ENCODE measurements around the gene GPR62. TPM values are rescaled to one million over a fixed set of nuclear protein-coding genes. Genes with fewer than 3 reads are reported as not detected.
"Not testable (repeated sequence)": the region's sequence is repeated elsewhere in the genome, so short reads cannot be mapped to it uniquely, and the experiment has no call there.

GPR62 gene
- total RNA-seq, 2 experiments from 2014 or later = not detected

DNA sequence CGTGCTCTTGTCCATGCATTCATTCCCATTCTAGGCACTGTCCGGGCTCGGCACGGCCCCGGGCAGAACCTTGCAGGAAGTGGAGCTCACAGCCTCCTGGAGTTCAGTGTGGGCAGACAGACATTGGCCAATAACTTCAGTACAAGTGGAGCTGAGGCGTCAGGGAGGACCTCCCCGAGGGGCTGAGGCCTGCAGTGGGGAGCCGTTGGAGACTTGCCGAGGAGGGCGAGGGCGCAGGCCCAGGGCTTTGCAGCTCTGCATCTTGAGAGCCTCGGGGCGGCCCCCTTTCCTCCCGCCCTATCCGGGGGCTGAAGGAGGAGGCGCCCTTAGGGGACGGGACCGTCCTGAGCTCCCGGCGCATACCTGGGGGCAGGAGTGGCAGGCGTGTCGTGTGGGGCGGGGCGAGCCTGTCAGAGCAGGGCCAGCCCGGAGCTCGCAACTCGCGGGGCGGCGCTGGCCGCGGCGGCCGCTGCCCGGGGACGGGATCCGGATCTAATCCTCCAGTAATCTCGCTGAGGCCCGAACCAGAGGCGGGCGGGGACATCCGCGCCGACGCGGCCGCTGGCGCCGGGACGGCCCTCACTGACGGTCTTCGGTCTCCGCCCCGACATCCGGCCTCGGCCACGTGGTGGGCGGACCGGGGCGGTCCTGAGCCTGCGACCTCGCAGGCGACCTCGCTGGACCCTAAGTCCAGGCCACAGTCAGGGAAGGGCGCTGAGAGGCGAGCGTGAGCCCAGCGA, 27.8 kb downstream of the GPR62 start, which contains the start of gene ACY1:
Gene ACY1, plus strand, starts transcription at position 698 of the 740 bp plus-strand sequence. CDS start 530 bp downstream, outside the sequence.
- Mint-ChIP-seq H3K27ac (peak within 1 kb of the TSS; percentile 91), H3K9me3 (no peaks in the 10 kb centered on the region), H3K4me1 (ENCODE audit: low read depth) (peaks cover 29% of the 10 kb centered on the region), H3K27me3 (ENCODE audit: low read depth) (no peaks in the 10 kb centered on the region), H3K36me3 (ENCODE audit: low read depth) (peaks cover 2% of the 10 kb centered on the region), H3K4me3 (peak within 1 kb of the TSS; percentile 95)
- CTCF ChIA-PET = interaction anchor here (0.7 to 3.9 kb wide), 13 partner anchors 9 to 356 kb away, joined by 3 to 40 read pairs (median 4); partner anchors contain the start of genes ABHD14B, DUSP7, PARP3 and RRP9
- peak; percentile 89 for DNase-seq
- intact Hi-C loops (cut with micrococcal nuclease) = loop anchor here (1.0 to 5.0 kb wide), 6 partner anchors 9 to 554 kb away; partner anchors contain the start of genes ABHD14B, GLYCTK, PARP3 and POC1A

DNA sequence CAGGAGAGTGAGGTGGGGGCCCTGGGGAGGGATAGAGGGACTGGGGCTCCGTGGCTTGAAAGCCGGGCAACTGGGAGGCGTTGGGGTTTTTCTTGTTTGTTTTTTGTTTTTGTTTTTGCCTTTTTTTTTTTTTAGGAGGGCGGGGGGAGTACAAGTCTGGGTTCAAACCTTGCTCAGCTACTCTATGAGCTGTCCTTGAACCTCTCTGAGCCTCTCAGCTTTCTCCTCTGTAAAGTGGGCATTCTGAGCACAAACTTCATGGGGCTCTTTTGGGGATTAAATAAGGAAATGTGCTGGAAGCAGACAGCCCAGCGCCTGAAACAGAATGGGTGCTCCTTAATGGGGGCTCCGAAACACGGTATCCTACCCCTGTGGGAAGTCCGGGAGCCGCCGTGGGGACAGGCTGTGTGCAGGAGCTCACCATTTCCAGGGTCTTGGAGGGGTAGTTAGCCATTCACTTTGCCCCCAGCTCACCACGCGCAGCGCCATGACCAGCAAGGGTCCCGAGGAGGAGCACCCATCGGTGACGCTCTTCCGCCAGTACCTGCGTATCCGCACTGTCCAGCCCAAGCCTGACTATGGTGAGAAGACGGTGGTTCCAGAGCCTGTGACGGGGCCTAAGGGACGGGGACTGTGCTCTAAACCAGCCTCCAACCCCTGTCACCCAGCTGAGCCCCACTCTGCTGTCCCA, 28.5 kb downstream of the GPR62 start:
- no peak for DNase-seq
- intact Hi-C loops (cut with micrococcal nuclease) = loop anchor here (1.0 to 5.0 kb wide), 6 partner anchors 9 to 554 kb away; partner anchors contain the start of genes ABHD14B, GLYCTK, PARP3 and POC1A
- H3K9me3 Mint-ChIP-seq = no peaks in the 10 kb centered on the region
- no peaks in the 10 kb centered on the region for H3K27me3 Mint-ChIP-seq (ENCODE audit: low read depth)
- H3K4me3 Mint-ChIP-seq = peak overlapping the region; percentile 95
- H3K36me3 Mint-ChIP-seq (ENCODE audit: low read depth) = peaks cover 2% of the 10 kb centered on the region
- H3K4me1 Mint-ChIP-seq (ENCODE audit: low read depth) = peaks cover 29% of the 10 kb centered on the region
- CTCF ChIA-PET = interaction anchor here (1.1 to 3.9 kb wide), 9 partner anchors 8 to 237 kb away, joined by 4 to 40 read pairs (median 5); partner anchors contain the start of genes ABHD14B, DUSP7, PARP3 and RRP9
- H3K27ac Mint-ChIP-seq = peak overlapping the region; percentile 91

DNA sequence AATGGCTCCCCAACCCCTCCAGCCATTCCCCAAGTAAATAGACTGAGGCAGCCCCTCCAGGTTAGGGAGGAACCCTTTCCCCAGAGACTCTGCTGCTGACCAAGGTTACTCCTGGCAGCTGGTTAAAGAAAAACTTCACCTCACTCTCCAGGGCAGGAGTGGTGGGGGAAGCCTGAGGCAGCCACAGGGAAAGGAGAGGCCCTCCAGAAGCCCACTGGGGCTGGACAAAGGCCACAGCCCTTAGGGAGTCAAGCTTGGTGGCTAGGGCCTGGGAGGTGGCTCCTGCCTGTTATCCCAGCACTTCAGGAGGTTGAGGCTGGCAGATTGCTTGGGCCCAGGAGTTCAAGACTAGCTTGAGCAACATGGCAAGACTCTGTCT, 29.1 kb downstream of the GPR62 start:
- intact Hi-C loops (cut with micrococcal nuclease) = loop anchor here (5.0 kb wide), 2 partner anchors 303 to 553 kb away; partner anchors contain the start of genes GLYCTK and UQCC5
- CTCF ChIA-PET = interaction anchor here (1.9 to 3.9 kb wide), 2 partner anchors 11 to 72 kb away, joined by 4 to 40 read pairs; partner anchors contain the start of genes ABHD14B and DUSP7
- H3K4me3 Mint-ChIP-seq = peak overlapping the region; percentile 95

DNA sequence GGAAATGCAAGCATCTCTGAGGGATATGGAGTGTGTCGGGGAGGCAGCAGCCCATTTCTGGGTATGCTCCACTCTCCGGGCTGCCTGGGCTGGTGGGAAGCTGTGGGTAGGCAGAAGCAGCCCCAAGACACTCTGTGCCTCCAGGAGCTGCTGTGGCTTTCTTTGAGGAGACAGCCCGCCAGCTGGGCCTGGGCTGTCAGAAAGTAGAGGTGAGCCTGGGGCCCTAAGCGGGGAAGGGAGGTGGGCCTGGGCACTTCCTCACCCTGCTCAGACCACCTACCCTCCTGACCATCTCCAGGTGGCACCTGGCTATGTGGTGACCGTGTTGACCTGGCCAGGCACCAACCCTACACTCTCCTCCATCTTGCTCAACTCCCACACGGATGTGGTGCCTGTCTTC, 29.9 kb downstream of the GPR62 start:
- H3K27me3 Mint-ChIP-seq (ENCODE audit: low read depth) = no peaks in the 10 kb centered on the region
- H3K27ac Mint-ChIP-seq = peak overlapping the region; percentile 31
- peak overlapping the region; percentile 16 for H3K4me3 Mint-ChIP-seq
- H3K36me3 Mint-ChIP-seq (ENCODE audit: low read depth) = peaks cover 2% of the 10 kb centered on the region
- CTCF ChIA-PET = interaction anchor here (0.6 to 1.9 kb wide), 2 partner anchors 71 to 235 kb away, joined by 3 to 4 read pairs; partner anchors contain the start of gene DUSP7
- H3K9me3 Mint-ChIP-seq = no peaks in the 10 kb centered on the region
- no peak for DNase-seq
- intact Hi-C loops (cut with micrococcal nuclease) = no loop called here
- peaks cover 29% of the 10 kb centered on the region for H3K4me1 Mint-ChIP-seq (ENCODE audit: low read depth)

More for the DNA sequence above, 29.1 kb downstream of the GPR62 start:
- Mint-ChIP-seq H3K27ac (peak overlapping the region; percentile 36), H3K9me3 (no peaks in the 10 kb centered on the region), H3K36me3 (ENCODE audit: low read depth) (peaks cover 2% of the 10 kb centered on the region), H3K4me1 (ENCODE audit: low read depth) (peaks cover 29% of the 10 kb centered on the region), H3K27me3 (ENCODE audit: low read depth) (no peaks in the 10 kb centered on the region)
- no peak for DNase-seq

DNA sequence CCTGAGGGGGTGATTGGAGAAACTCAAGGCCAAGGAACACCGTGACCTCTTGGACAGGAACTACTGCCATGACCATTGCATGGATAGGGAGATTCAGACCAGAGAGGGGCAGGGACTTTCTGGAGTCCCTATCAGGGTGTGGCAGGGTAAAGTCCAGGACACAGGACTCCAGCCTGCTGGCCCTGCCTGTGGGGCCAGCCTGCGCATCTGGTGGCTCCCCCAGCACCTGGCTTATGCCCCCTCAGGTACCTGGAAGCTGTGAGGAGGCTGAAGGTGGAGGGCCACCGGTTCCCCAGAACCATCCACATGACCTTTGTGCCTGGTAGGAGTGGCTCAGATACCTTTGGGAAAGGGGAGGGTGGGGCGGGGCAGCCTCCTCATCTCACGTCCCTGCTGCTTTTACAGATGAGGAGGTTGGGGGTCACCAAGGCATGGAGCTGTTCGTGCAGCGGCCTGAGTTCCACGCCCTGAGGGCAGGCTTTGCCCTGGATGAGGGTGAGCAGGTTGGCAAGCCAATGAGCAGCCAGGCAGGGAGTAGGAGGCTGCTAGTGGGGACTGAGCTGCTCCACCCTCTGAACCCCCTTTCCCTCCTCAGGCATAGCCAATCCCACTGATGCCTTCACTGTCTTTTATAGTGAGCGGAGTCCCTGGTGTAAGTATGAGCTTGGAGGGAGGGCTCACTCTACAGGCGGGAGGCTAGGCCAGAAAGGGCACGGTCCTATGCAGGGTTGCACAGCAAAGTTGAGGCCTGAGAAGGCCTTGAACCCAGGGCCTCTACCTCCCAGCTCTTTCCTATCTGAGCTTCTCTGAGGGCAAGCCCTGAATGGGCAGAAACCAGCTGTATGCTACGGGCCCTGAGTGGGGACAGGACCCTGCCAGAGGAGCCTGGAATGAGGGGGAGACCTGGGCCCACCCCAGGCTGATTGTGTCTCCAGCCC, 31.1 kb downstream of the GPR62 start:
- no peaks in the 10 kb centered on the region for H3K9me3 Mint-ChIP-seq
- no peaks in the 10 kb centered on the region for H3K27me3 Mint-ChIP-seq (ENCODE audit: low read depth)
- DNase-seq = no peak
- H3K36me3 Mint-ChIP-seq (ENCODE audit: low read depth) = peaks cover 4% of the 10 kb centered on the region
- no peak overlapping the region for H3K27ac Mint-ChIP-seq
- peaks cover 28% of the 10 kb centered on the region for H3K4me1 Mint-ChIP-seq (ENCODE audit: low read depth)
- intact Hi-C loops (cut with micrococcal nuclease) = no loop called here
- H3K4me3 Mint-ChIP-seq = no peak overlapping the region
- CTCF ChIA-PET = interaction anchor here (1.1 kb wide), 1 partner anchor 159 kb away, joined by 3 read pairs; no protein-coding TSS in a partner anchor

DNA sequence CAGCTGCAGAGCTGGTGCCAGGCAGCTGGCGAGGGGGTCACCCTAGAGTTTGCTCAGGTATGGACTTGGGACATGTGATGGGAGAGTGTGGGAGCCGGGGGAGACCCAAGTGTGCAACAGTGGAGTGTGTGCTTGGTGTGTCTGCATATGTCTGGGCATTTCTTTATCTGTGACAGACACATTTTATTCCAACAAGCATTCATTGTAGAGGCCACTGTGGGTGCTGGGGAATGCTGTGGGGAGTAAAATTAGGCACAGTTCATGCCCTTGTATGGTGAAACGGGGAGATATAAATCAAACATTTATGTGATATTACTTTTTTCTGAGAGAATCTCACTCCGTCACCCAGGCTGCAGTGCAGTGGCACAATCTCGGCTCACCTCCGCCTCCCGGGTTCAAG, 32.4 kb downstream of the GPR62 start:
- Mint-ChIP-seq H3K27ac (no peak overlapping the region), H3K4me3 (no peak overlapping the region), H3K36me3 (ENCODE audit: low read depth) (peaks cover 13% of the 10 kb centered on the region), H3K27me3 (ENCODE audit: low read depth) (no peaks in the 10 kb centered on the region), H3K4me1 (ENCODE audit: low read depth) (peaks cover 23% of the 10 kb centered on the region), H3K9me3 (no peaks in the 10 kb centered on the region)
- intact Hi-C loops (cut with micrococcal nuclease) = no loop called here
- CTCF ChIA-PET = interaction anchor here (1.1 kb wide), 1 partner anchor 157 kb away, joined by 3 read pairs; no protein-coding TSS in a partner anchor
- DNase-seq = no peak

DNA sequence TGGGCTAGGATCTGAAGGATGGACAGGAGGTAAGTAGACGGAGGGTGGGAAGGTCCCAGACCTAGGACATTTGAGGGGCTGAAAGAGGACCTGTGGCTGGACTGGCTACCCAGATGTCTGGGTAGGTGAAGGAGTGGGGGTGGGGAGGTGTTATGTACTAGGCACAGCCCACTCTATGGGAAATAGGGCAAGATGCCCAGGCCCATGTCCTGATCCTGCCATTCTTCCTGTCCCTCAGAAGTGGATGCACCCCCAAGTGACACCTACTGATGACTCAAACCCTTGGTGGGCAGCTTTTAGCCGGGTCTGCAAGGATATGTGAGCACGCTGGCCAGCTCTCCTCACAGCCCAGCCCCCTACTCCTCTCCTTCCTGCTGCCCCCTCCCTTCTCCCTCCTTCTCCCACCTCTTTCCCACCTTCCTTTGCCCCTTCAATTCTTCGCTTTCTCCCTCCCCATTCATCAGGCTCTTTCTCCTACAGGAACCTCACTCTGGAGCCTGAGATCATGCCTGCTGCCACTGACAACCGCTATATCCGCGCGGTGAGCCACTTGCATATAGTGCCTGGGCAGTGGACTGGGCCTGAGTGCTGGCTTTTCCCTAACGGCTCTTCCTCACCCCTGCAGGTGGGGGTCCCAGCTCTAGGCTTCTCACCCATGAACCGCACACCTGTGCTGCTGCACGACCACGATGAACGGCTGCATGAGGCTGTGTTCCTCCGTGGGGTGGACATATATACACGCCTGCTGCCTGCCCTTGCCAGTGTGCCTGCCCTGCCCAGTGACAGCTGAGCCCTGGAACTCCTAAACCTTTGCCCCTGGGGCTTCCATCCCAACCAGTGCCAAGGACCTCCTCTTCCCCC, 33.3 kb downstream of the GPR62 start:
- Mint-ChIP-seq H3K9me3 (no peaks in the 10 kb centered on the region), H3K4me1 (ENCODE audit: low read depth) (peaks cover 25% of the 10 kb centered on the region), H3K36me3 (ENCODE audit: low read depth) (peaks cover 21% of the 10 kb centered on the region), H3K27ac (peak overlapping the region; percentile 24), H3K27me3 (ENCODE audit: low read depth) (no peaks in the 10 kb centered on the region), H3K4me3 (no peak overlapping the region)
- DNase-seq = no peak
- CTCF ChIA-PET = no interaction called here
- intact Hi-C loops (cut with micrococcal nuclease) = no loop called here

DNA sequence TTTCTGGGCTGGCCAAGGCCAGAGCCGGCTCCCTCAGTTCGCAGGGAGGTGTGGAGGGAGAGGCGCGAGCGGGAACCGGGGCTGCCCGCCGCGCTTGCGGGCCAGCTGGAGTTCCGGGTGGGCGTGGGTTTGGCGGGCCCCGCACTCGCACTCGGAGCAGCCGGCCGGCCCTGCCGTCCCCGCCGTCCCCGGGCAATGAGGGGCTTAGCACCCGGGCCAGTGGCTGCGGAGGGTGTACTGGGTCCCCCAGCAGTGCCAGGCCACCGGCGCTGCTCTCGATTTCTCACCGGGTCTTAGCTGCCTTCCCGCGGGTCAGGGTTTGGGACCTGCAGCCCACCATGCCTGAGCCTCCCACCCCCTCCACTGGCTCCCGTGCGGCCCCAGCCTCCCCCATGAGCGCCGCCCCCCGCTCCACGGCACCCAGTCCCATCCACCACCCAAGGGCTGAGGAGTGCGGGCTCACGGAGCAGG, 35.4 kb downstream of the GPR62 start:
- Mint-ChIP-seq H3K36me3 (ENCODE audit: low read depth) (peaks cover 39% of the 10 kb centered on the region), H3K4me1 (ENCODE audit: low read depth) (peaks cover 26% of the 10 kb centered on the region)
- not testable (repeated sequence) for H3K27ac Mint-ChIP-seq; H3K27me3 Mint-ChIP-seq (ENCODE audit: low read depth); H3K4me3 Mint-ChIP-seq; H3K9me3 Mint-ChIP-seq; DNase-seq
- CTCF ChIA-PET = interaction anchor here (0.6 to 1.6 kb wide), 4 partner anchors 8 to 274 kb away, joined by 3 to 11 read pairs (median 4); partner anchors contain the start of gene ACY1
- intact Hi-C loops (cut with micrococcal nuclease) = loop anchor here (10.0 kb wide), 1 partner anchor 694 kb away; the partner anchor contains the start of genes GNL3 and PBRM1

DNA sequence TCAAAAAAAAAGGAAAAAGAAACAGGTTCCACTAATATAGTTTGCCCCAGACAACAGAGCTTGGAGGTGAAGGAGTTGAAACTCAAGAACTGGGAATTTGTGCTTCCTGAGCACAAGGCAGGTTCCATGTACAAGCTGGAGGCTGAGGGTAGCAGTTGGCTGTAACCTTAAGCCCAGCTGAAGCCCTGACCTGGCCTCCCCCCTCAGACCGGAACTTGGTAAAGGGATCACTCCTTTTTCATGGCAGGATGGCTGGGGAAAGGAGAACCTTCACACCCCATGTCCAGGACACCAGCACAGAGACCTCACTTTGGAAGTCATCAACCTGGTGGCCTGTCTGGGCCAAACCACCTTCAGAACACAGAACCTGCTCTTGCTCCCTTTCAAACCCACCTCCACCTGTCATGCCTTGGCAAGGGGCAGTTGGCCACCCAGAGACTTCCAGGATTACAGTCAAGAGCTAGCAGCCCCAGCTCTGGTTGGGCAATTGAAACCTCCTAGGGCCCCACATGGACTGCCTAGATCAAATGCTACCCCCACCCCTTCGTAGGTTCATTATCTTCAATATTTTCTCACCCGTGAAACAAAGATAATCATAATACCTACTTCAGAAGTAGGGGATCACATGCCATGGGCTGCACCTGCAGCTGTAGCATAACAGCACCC, 37.0 kb downstream of the GPR62 start:
- intact Hi-C loops (cut with micrococcal nuclease) = loop anchor here (10.0 kb wide), 1 partner anchor 693 kb away; the partner anchor contains the start of genes GNL3 and PBRM1
- peaks cover 43% of the 10 kb centered on the region for H3K36me3 Mint-ChIP-seq (ENCODE audit: low read depth)
- no peak for DNase-seq
- no peaks in the 10 kb centered on the region for H3K27me3 Mint-ChIP-seq (ENCODE audit: low read depth)
- H3K4me1 Mint-ChIP-seq (ENCODE audit: low read depth) = peaks cover 28% of the 10 kb centered on the region
- H3K9me3 Mint-ChIP-seq = no peaks in the 10 kb centered on the region
- peak overlapping the region; percentile 53 for H3K27ac Mint-ChIP-seq
- CTCF ChIA-PET = interaction anchor here (0.7 to 1.7 kb wide), 5 partner anchors 9 to 152 kb away, joined by 3 to 11 read pairs (median 5); partner anchors contain the start of genes ABHD14A, ABHD14B and ACY1
- H3K4me3 Mint-ChIP-seq = peak overlapping the region; percentile 98

DNA sequence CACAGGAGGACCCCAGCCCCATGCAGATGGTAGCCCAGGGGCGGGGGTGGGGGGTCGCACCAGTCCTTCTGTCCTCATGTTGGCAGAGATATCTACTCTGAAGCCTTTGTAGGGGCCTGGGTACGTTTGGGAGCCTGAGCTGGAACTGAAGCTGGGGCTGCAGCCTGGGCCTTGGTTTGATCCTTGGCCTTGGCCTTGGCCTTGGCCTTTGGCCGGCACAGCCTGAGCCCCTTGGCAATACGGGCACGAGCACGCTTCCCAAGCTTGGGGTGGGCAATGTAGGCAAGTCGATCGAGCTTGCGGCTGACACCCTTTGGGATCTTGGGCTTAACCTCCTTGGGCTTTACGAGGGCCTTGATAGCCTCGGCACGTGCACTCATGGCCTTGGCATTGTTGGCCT, 38.5 kb downstream of the GPR62 start:
- CTCF ChIA-PET = interaction anchor here (1.1 kb wide), 1 partner anchor 232 kb away, joined by 3 read pairs; the partner anchor contains the start of gene TLR9
- H3K27me3 Mint-ChIP-seq (ENCODE audit: low read depth); H3K9me3 Mint-ChIP-seq; DNase-seq: not testable (repeated sequence)
- Mint-ChIP-seq H3K36me3 (ENCODE audit: low read depth) (peaks cover 43% of the 10 kb centered on the region), H3K27ac (peak overlapping the region; percentile 100), H3K4me1 (ENCODE audit: low read depth) (peaks cover 28% of the 10 kb centered on the region), H3K4me3 (peak overlapping the region; percentile 98)
- intact Hi-C loops (cut with micrococcal nuclease) = loop anchor here (1.0 to 10.0 kb wide), 3 partner anchors 46 to 691 kb away; partner anchors contain the start of genes GNL3, PBRM1 and POC1A
